Activated CD4-positive, alpha-beta T cell treated with anti-CD3 and anti-CD28 coated beads for 36 hours (primary cell): Measurements from ENCODE around the gene CHST11. TPM values are rescaled to one million over a fixed set of nuclear protein-coding genes. Genes with fewer than 3 reads are reported as not detected.

Source experiments
- ATAC-seq: fragments of 200-7000 bp; cut with Tn5 transposase; one replicate; pipeline ENCODE4 v1.10.0; 2021; ENCODE audit warnings: mild to moderate bottlenecking, moderate library complexity
- CTCF ChIA-PET: fragments of 350-600 bp; sonication (Branson Sonifier 250); formaldehyde crosslinking; loops from one replicate; lab custom pipeline; 2021; ENCODE audit warnings: antibody characterized with exemption; lab: Charles Lee
- POLR2A ChIA-PET: fragments of 350-600 bp; sonication (Branson Sonifier 250); formaldehyde crosslinking; loops from one replicate; lab custom pipeline; 2021; ENCODE audit warnings: antibody characterized with exemption, inconsistent platforms; lab: Charles Lee
- DNase-seq: peaks from one replicate; pipeline ENCODE4 v3.0.0-alpha.2; 2020
- H3K27ac Mint-ChIP-seq: one replicate; pipeline ENCODE4 v1.8.0; 2021; ENCODE audit warnings: mixed read lengths
- H3K27me3 Mint-ChIP-seq: one replicate; pipeline ENCODE4 v1.8.0; 2021; ENCODE audit warnings: mixed read lengths
- H3K36me3 Mint-ChIP-seq: one replicate; pipeline ENCODE4 v1.8.0; 2021; ENCODE audit warnings: low read depth, mixed read lengths
- H3K4me1 Mint-ChIP-seq: one replicate; pipeline ENCODE4 v1.8.0; 2021; ENCODE audit warnings: mixed read lengths
- H3K4me3 Mint-ChIP-seq: one replicate; pipeline ENCODE4 v1.8.0; 2021; ENCODE audit warnings: mild to moderate bottlenecking, moderate library complexity, mixed read lengths
- H3K9me3 Mint-ChIP-seq: one replicate; pipeline ENCODE4 v1.8.0; 2021; ENCODE audit warnings: low read depth, mixed read lengths
- intact Hi-C, 2 experiments: fragments of 100-400 bp; cut with DNase I in 1 of 2; cut with micrococcal nuclease in 1 of 2; formaldehyde crosslinking; loops; one replicate each; pipeline versions ENCODE4 v1.14.2 to v1.15.1; 2022 to 2024; cut with DNase I, micrococcal nuclease
- total RNA-seq, 2 experiments: library from RNA; stranded (reverse); gene quantifications; one replicate each; pipeline ENCODE4 v1.2.3, GENCODE V29; 2021

Gene CHST11
- total RNA-seq, 2 experiments from 2014 or later = 33.3 to 33.6 TPM

DNA sequence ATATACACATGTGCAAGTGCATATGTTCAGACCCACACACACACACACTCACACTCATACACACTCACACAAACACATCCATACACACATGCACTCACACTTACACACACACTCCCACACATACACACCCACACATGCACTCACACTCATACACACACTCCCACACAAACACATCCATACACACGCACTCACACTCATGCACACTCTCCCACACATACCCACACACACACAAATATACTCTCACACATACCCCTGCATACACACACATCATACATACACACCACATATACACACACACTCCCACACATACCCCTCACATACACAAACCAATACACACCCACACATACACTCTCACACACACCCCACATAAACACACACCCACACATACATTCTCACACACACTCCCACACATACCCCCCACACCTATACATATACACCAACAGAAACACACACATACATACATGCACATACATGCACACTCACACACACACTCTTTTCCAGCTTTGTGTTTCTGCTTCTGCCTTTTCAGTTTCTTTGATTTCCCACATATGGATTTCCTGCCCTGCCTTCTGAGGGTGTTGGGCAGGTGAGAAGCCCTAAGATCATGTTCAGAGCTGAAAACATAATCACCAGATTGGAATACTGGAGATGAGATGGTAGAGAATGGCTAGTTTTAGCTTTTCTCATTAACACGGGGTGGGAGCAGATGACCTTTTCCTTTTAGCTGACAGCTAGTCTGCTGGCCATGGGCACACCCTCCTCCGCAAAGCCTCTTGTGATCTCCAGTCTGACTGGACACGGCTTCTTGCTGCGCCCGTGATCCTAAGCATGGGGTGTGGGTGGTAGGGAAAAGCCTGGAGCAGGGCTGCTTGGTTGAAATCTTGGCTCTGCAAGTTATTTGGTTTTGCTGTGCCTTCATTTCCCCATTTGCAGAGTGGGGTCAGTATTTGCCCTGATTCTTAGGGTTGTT is 214.0 kb downstream of the CHST11 start:
- Mint-ChIP-seq H3K4me1 (peaks cover 60% of the 10 kb centered on the region), H3K27ac (peak overlapping the region; percentile 93), H3K36me3 (no peaks in the 10 kb centered on the region), H3K4me3 (peak overlapping the region; percentile 41), H3K9me3 (no peaks in the 10 kb centered on the region), H3K27me3 (no peaks in the 10 kb centered on the region)
- POLR2A ChIA-PET = interaction anchor here (0.5 to 1.6 kb wide), 4 partner anchors 10 to 264 kb away, joined by 4 to 6 read pairs (median 4); no protein-coding TSS in a partner anchor
- intact Hi-C loops = loop anchor here (1.0 to 5.0 kb wide), 10 partner anchors 16 to 453 kb away; partner anchors contain the start of genes CHST11 (in 2 of the 2) and TXNRD1 (in 1 of the 2)
- DNase-seq (peak; percentile 24), ATAC-seq (peak; percentile 2)
- CTCF ChIA-PET = interaction anchor here (0.6 to 1.1 kb wide), 2 partner anchors 68 to 203 kb away, joined by 3 to 4 read pairs; no protein-coding TSS in a partner anchor

DNA sequence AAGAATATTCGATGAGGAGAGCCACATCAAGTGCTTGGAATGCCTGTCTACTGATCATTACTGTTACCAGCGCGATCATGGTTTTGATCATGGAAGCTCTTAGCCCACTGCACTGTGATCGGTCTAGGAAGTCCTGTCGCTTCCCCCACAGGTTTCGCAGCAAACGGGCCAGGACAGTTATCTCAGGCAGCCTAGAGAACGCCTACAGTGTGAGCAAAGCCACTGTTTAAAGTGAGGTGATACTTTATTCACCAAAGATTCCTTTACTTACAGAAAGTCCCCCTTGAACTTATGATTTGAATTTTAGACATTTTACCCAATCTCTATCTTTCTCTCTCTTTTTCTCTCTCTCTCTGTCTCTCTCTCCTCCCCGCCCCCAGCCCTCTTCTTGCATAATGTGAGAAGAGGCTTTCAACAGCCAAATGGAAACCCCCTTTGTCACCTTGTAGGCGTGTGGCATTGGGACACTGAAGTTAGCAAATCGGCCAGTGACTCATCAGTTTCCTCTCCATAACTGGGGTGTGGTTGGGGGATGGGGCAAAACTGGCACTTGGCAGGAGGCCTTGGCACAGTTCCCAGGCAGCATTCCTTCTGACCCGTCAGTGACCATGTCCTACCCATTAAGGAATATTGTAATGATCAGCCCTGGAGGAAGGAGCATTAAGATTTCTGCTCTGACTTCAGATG is 214.8 kb downstream of the CHST11 start:
- H3K4me3 Mint-ChIP-seq = peak overlapping the region; percentile 41
- no peaks in the 10 kb centered on the region for H3K9me3 Mint-ChIP-seq
- no peaks in the 10 kb centered on the region for H3K36me3 Mint-ChIP-seq
- ATAC-seq (peak; percentile 84), DNase-seq (peak; percentile 95)
- intact Hi-C loops = loop anchor here (1.0 to 5.0 kb wide), 10 partner anchors 15 to 454 kb away; partner anchors contain the start of genes CHST11 (in 2 of the 2) and TXNRD1 (in 1 of the 2)
- peaks cover 60% of the 10 kb centered on the region for H3K4me1 Mint-ChIP-seq
- H3K27ac Mint-ChIP-seq = peak overlapping the region; percentile 93
- no peaks in the 10 kb centered on the region for H3K27me3 Mint-ChIP-seq
- CTCF ChIA-PET = interaction anchor here (0.6 to 1.1 kb wide), 9 partner anchors 18 to 295 kb away, joined by 3 to 4 read pairs (median 3); partner anchors contain the start of gene CHST11
- POLR2A ChIA-PET = interaction anchor here (0.5 to 1.6 kb wide), 5 partner anchors 11 to 403 kb away, joined by 4 to 7 read pairs (median 4); no protein-coding TSS in a partner anchor

DNA sequence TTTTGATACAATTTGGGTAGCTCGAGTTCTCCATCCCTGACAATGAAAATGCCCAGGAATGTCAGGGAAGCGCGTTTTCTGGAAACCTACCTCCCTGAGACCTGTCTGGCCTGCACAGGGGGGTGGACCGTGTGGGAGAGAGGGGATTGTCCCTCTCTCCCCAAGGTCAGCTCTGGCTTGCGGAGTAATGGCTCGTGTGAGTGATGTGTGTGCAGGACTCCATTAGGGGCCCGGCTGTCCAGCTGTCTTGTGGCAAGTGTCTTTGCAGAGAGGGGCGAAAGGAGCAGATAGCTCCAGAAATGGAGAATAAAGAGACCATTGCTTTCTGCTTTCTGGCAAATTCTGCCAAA is 215.3 kb downstream of the CHST11 start:
- Mint-ChIP-seq H3K4me1 (peaks cover 60% of the 10 kb centered on the region), H3K27me3 (no peaks in the 10 kb centered on the region), H3K27ac (peak overlapping the region; percentile 93), H3K36me3 (no peaks in the 10 kb centered on the region), H3K9me3 (no peaks in the 10 kb centered on the region), H3K4me3 (peak overlapping the region; percentile 41)
- no peak for DNase-seq
- no peak for ATAC-seq
- ChIA-PET POLR2A (interaction anchor here (0.6 kb wide), 1 partner anchor 403 kb away, joined by 7 read pairs; no protein-coding TSS in a partner anchor), CTCF (interaction anchor here (0.6 to 1.1 kb wide), 7 partner anchors 18 to 295 kb away, joined by 3 to 4 read pairs (median 3); partner anchors contain the start of gene CHST11)
- intact Hi-C loops = loop anchor here (5.0 kb wide), 2 partner anchors 290 to 455 kb away; partner anchors contain the start of gene TXNRD1 (in 1 of the 2)

DNA sequence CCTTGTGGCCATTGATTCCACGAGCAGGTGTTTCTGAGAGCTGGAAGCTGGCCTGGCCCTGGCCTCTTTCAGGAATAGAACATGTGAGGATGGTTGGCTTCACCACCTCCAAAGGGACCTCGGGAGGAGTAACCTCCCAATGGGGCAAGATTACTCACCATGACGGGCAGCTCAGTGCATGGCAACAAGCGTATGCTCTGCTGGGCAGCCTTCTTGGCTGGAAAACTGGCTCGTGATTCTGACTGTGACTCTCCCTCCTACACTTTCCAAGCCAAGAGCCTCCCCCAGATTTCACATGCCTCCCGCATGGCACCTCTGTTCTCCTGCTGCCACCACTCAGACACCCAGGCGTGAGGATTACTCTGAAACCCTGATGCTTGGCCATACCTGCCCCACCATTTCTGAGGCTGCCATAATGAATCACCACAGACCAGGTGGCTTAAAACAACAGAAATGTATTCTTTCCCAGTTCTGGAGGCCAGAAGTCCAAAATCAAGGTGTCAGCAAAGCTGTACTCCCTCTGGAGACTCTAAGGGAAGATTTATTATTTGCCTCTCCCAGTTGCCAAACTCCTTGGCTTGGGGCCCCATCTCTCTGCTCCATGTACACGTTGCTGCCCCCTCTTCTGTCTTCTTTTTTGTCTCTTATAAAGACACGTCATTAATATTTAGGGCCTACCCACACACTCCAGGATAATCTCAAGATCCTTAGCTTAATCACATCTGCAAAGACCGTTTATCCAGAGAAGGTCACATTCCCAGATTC is 215.9 kb downstream of the CHST11 start:
- ChIA-PET CTCF (interaction anchor here (0.6 to 1.4 kb wide), 8 partner anchors 17 to 294 kb away, joined by 3 to 5 read pairs (median 3); no protein-coding TSS in a partner anchor), POLR2A (no interaction called here)
- Mint-ChIP-seq H3K27ac (peak overlapping the region; percentile 93), H3K4me1 (peaks cover 60% of the 10 kb centered on the region), H3K36me3 (no peaks in the 10 kb centered on the region), H3K27me3 (no peaks in the 10 kb centered on the region), H3K4me3 (no peak overlapping the region), H3K9me3 (no peaks in the 10 kb centered on the region)
- intact Hi-C loops = loop anchor here (5.0 kb wide), 2 partner anchors 290 to 455 kb away; partner anchors contain the start of gene TXNRD1 (in 1 of the 2)
- DNase-seq (peak; percentile 25), ATAC-seq (no peak)

DNA sequence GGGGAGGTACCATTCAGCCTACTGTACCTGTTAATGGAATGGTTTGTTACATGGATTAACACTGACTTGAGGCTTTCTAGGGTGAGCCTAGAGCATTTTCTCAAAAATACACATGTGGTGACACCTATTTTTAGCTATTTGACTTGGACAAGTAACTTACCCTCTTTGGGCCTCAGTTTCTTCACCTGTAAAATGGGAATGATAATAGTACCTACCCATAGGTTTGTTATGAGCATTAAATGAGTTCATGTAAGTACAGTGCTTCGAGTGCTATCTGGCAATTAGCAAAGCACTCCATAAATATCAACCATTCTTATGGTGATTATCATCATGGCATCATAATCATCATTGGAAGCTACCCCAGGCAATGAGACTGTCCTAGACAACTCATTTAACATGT is 216.5 kb downstream of the CHST11 start:
- ATAC-seq (no peak), DNase-seq (no peak)
- Mint-ChIP-seq H3K36me3 (no peaks in the 10 kb centered on the region), H3K27ac (peak overlapping the region; percentile 93), H3K9me3 (no peaks in the 10 kb centered on the region), H3K4me3 (no peak overlapping the region), H3K27me3 (no peaks in the 10 kb centered on the region), H3K4me1 (peaks cover 56% of the 10 kb centered on the region)
- intact Hi-C loops = loop anchor here (5.0 kb wide), 2 partner anchors 291 to 456 kb away; partner anchors contain the start of gene TXNRD1 (in 1 of the 2)
- POLR2A ChIA-PET = no interaction called here
- CTCF ChIA-PET = interaction anchor here (1.2 to 1.4 kb wide), 2 partner anchors 22 to 292 kb away, joined by 3 to 5 read pairs; no protein-coding TSS in a partner anchor

DNA sequence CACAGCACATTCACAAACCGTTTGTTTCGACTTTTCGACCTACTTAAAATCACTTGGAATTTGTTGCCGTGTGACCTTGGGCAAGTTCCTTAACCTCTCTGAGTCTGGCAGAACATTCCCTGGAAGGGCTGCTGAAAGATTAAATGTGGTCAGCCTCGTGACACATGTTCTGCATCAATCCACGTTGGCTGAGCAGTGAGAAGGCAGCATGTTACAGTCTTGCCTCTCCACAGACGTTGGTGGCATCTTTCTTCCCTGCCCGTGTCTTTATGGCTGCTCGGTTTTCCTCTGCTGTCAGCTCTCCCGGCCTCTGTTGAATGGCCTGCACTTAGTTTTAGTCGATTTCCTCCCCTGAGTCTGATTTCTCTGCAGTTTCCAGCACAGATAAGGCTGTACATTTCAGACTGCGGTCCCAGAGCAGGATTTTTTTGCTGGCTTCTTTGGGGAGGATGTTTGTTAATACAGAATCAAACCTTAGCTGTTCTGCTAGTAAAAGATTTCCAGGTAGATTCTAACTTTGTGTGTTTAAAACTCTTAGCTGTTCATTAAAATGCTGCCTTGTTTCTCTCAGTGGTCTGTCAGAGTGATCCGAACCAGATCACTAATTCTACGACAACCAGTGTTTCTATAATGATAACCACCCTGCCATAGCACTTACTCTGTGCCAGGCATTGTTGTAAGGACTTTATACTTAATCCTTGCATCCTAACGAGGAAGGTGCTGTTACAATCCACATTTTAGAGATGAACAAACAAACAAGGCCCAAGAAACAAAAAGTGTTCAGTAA is 217.1 kb downstream of the CHST11 start:
- no peaks in the 10 kb centered on the region for H3K36me3 Mint-ChIP-seq
- DNase-seq (no peak), ATAC-seq (no peak)
- H3K27me3 Mint-ChIP-seq = no peaks in the 10 kb centered on the region
- intact Hi-C loops = loop anchor here (5.0 kb wide), 2 partner anchors 292 to 457 kb away; partner anchors contain the start of gene TXNRD1 (in 1 of the 2)
- H3K9me3 Mint-ChIP-seq = no peaks in the 10 kb centered on the region
- peak overlapping the region; percentile 93 for H3K27ac Mint-ChIP-seq
- H3K4me1 Mint-ChIP-seq = peaks cover 53% of the 10 kb centered on the region
- POLR2A ChIA-PET = no interaction called here
- CTCF ChIA-PET = interaction anchor here (1.2 to 1.4 kb wide), 2 partner anchors 22 to 292 kb away, joined by 3 to 5 read pairs; no protein-coding TSS in a partner anchor
- no peak overlapping the region for H3K4me3 Mint-ChIP-seq

DNA sequence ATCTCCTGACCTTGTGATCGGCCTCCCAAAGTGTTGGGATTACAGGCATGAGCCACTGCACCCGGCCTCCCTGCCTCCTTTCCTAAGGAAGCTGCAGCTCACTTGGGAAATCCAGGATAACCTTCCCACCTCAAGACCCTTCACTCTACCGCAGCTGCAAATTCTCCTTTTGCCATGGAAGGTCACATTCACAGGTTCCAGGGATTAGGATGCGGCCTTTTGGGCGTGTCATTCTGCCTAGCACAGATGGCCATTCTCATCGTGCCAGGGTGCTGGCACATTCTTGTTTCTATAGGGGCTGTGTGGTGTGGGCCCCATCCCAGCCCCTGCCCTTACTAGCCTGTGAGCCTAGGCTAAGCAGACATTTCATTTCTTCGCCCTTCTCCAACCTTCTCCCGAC is 219.9 kb downstream of the CHST11 start:
- Mint-ChIP-seq H3K4me1 (peaks cover 49% of the 10 kb centered on the region), H3K36me3 (no peaks in the 10 kb centered on the region), H3K9me3 (no peaks in the 10 kb centered on the region), H3K27ac (no peak overlapping the region), H3K4me3 (no peak overlapping the region), H3K27me3 (no peaks in the 10 kb centered on the region)
- DNase-seq = no peak
- CTCF ChIA-PET = no interaction called here
- POLR2A ChIA-PET = no interaction called here
- intact Hi-C loops = no loop called here
- ATAC-seq = no peak

DNA sequence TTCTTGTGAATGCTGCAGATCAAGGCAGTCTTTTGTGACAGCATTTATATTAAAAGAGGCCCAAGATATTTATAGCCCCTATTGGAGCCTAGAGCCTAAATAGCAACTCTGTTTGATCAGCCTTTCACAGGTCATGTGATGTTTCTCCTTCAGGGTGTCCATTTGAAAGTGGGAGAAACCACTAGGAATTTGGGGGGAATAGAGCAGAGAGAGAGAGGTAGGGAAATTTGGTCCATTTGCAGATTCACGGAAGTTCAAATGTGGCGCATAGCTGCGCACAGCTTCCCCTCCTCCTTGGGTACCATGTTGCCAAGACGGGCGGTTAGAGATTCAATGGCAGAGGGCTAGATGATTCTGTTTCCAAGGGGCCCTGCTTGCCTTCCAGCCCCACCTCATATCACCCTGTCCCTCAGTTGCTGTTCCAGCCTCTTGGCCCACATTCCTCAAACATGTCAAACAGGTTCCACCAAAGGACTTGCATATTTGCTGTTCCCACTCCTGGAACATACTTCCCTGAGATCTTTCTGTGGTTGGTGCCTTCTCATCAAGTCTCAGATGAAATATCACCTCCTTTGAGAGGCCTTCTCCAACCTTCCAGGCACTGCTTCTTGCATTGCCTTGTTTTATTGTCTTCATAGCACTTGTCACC is 220.8 kb downstream of the CHST11 start:
- intact Hi-C loops = no loop called here
- ATAC-seq = no peak
- DNase-seq = no peak
- ChIA-PET CTCF (no interaction called here), POLR2A (no interaction called here)
- no peaks in the 10 kb centered on the region for H3K36me3 Mint-ChIP-seq
- H3K4me1 Mint-ChIP-seq = peaks cover 49% of the 10 kb centered on the region
- H3K27me3 Mint-ChIP-seq = no peaks in the 10 kb centered on the region
- no peak overlapping the region for H3K4me3 Mint-ChIP-seq
- H3K27ac Mint-ChIP-seq = no peak overlapping the region
- H3K9me3 Mint-ChIP-seq = no peaks in the 10 kb centered on the region

DNA sequence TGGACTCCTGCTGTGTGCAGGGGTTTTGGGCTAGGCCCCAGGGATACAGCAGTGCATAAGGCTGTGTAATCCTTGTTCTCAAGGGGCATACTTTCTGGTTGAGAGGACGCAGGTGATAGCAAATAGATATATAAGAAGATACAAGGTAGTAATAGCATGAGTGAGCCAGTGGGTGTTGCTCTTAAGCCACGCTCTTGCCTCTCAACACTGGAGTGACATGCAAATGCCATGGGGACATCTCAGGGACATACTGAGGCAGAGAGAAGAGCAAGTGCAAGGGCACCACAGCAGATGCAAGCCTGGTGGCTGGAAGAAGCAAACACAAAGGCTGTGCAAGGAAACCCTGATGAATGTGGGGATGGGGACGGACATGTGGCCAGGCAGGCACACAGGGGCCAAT is 223.3 kb downstream of the CHST11 start:
- Mint-ChIP-seq H3K27me3 (no peaks in the 10 kb centered on the region), H3K27ac (peak overlapping the region; percentile 69), H3K4me1 (peaks cover 51% of the 10 kb centered on the region), H3K36me3 (no peaks in the 10 kb centered on the region), H3K4me3 (no peak overlapping the region), H3K9me3 (no peaks in the 10 kb centered on the region)
- ChIA-PET CTCF (interaction anchor here (0.5 to 4.2 kb wide), 4 partner anchors 15 to 387 kb away, joined by 3 to 19 read pairs (median 5); no protein-coding TSS in a partner anchor), POLR2A (interaction anchor here (1.8 kb wide), 1 partner anchor 15 kb away, joined by 5 read pairs; no protein-coding TSS in a partner anchor)
- intact Hi-C loops = loop anchor here (1.0 to 5.0 kb wide), 8 partner anchors 113 to 393 kb away; partner anchors contain the start of gene SLC41A2 (in 1 of the 2)
- ATAC-seq (peak; percentile 59), DNase-seq (peak; percentile 62)
